GM18517 (cell line): ENCODE measurements around the gene DOCK6.

Source experiments
- ATAC-seq: cut with Tn5 transposase; IDR thresholded peaks from one replicate; pipeline ENCODE4 v1.9.1; 2021; ENCODE audit warnings: mild to moderate bottlenecking, moderate library complexity; ENCODE audit not compliant: unreplicated experiment

DOCK6 gene

GRCh38 chr19:11247391-11247790 lies 14.9 kb downstream of the DOCK6 start:
- no peak for ATAC-seq

DNA sequence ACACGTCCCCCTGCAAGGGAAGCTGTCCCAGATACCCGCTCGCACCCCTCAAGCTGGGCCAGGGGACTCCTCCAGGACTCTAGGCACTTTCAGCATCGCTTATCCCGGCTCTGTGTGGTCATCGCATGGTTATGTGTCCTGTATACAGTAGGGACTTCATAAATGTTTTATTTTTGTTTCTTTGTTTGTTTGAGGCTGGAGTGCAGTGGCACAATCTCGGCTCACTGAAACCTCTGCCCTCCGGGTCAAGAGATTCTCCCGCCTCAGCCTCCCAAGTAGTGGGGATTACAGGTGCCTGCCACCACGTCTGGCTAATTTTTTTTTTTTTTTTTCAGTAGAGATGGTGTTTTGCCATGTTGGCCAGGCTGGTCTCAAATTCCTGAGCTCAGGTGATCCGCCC lies 15.4 kb downstream of the DOCK6 start:
- no peak for ATAC-seq

DNA sequence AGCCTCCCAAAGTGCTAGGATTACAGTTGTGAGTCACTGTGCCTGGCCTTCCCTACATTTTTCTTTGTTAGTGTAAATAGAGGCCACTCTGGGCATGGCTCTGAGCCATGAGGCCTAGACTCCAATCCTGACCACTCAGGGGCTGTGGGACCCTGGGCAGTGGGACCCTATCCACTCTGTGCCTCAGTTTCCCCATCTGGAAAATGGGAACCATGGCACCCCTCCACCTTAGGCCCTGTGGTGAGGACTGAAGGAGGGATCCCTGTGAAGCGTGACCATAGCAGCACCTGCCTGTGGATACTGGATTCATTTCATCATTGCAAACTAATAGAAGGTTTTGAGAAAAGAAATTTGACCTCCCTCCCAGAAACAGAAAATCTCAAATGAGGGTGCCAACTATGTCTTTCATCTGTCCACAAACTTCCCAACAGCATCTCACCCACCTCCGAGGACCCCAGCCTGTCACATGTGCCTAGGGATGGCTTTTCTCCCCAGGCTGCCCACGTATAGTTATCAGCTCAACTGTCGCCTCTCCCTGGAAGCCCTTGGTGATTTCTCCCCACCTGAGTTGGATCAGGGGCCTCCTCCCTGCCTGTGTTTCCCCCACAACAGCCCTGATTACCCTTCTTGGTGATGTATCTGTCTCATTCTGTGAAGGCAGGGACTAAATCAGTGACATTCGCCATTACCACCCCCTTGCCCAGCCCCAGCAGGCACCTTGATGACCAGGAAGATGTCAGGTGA lies 17.3 kb downstream of the DOCK6 start:
- no peak for ATAC-seq

DNA sequence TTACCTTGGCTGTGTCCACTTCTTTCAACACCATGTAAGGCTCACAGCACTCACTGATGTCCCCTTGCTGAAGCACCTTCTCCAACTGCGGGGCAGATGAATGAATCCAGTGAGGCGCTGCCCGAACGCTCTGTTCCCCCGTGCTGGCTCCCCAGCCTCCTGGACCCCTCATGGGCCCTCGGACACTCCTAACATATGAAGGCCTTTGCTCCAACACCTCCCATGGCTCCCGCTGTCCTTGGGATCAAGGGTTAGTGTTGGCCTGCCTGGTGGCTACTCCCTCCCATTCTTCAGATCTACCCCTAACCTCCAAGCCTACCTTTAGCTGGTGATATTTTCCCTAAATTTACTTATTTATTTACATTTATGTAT lies 18.5 kb downstream of the DOCK6 start:
- no peak for ATAC-seq

GRCh38 chr19:11242864-11243797 lies 19.2 kb downstream of the DOCK6 start:
- ATAC-seq = no peak

DNA sequence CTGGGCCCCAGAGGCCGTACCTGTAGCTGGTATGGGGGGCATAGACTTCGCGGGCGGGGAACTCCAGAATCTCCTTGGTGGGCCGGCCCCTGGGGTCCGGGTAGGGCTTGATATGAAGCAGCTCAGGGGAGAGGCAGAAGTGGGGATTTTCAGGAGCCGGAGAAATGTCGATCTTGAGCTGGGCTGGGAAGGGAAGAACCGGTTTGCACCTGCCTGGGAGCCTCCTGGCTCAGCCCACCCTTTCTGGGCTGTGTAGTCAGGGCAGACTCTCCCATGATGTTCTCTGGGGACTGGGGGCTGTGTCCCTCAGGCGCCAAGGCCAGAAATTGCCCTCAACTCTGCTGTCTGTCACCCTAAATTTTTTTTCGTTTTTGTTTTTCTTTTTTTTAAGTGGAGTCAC lies 20.3 kb downstream of the DOCK6 start:
- ATAC-seq = no peak

- ATAC-seq = no peak
Measured at GRCh38 chr19:11240008-11240444, 22.3 kb downstream of the DOCK6 start.

DNA sequence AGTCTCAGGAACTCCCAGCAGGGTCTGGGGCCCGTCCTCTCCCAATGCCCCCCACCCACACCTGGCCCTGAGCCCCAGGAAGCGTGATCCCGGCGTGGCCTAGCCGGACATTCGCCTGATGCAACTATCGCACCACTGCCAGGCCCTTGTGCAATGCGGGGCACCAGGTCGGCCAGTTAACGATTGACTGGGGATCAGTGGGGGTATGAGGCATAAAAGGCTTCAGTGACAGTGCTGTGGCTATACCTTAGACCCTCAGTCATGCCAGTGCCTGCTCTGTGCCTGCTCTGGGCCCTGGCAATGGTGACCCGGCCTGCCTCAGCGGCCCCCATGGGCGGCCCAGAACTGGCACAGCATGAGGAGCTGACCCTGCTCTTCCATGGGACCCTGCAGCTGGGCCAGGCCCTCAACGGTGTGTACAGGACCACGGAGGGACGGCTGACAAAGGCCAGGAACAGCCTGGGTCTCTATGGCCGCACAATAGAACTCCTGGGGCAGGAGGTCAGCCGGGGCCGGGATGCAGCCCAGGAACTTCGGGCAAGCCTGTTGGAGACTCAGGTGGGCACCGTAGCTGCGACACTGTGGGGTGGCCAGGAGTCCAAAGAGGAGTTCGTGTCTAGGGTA lies 22.8 kb downstream of the DOCK6 start, which contains the start of gene ANGPTL8:
Gene ANGPTL8, plus strand, starts transcription at position 243 of the 624 bp plus-strand sequence. Its CDS starts 19 bp downstream, at position 262.
- ATAC-seq = no peak

DNA sequence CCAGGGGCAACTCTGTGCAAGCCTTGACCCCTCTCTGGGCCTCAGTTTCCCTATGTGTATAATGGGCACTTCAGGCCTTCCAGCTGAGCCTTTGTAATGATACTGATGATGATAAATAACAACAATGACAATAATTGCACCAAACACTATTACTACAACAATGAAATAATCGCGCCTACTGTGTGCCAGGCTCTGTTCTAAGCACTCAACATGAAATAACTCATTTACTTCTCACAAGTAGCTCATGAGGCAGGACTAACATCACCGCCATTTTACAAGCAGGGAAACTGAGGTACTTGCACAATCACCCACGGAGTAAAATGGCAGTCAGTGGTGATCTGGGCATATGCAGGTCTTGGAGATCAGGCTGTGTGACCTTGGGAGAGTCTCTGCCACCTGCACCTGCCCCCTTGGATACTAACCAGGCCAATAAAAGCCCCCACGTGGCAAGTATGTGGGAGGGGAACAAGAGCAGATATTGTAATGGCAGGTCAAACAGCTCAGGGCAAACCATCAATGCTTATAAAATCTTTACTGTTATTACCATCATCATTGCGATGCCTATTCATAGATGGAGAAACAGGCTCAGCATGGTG lies 23.4 kb downstream of the DOCK6 start:
- ATAC-seq = no peak

DNA sequence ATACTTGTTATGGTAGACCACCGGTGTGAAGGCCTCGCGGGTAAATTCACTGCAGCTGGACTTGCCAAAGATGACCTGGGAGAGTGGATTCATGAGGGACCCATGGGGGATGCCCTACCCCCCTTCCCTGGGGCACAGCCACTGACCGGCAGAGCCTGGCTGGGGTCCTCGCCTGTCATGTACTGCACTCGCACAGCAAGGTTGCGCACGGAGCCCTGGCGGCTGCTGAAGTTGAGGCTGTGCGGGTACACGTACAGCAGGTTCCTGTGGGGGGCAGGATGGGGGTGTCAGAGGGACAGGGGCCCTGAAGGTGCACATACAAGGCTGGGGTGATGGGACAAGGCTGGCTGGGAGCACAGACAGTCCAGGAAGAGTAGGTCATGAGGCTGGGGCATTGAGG lies 24.3 kb downstream of the DOCK6 start:
- ATAC-seq = no peak

- ATAC-seq = no peak
Measured at GRCh38 chr19:11237321-11237720, 25.0 kb downstream of the DOCK6 start.

- no peak for ATAC-seq
Measured at GRCh38 chr19:11236324-11237301, 25.7 kb downstream of the DOCK6 start.

- ATAC-seq = no peak
Measured at GRCh38 chr19:11234486-11235075, 27.7 kb downstream of the DOCK6 start.

GRCh38 chr19:11233073-11233472 lies 29.3 kb downstream of the DOCK6 start:
- ATAC-seq = no peak

DNA sequence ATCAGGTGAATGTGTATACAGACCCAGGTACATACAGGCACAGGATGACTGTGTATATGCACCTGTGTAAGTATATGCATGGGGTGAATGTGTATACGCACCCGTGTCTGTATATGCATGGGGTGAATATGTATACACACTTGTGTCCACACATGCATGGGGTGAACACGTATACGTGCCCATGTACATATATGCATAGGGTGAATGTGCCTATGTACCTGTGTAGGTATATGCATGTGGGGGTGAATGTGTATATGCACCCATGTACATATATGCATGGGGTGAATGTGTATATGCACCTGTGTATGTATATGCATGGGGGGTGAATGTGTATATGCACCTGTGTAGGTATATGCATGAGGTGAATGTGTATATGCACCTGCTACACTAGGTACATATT lies 29.8 kb downstream of the DOCK6 start:
- no peak for ATAC-seq

- ATAC-seq = no peak
Measured at GRCh38 chr19:11230621-11231386, 31.5 kb downstream of the DOCK6 start.

DNA sequence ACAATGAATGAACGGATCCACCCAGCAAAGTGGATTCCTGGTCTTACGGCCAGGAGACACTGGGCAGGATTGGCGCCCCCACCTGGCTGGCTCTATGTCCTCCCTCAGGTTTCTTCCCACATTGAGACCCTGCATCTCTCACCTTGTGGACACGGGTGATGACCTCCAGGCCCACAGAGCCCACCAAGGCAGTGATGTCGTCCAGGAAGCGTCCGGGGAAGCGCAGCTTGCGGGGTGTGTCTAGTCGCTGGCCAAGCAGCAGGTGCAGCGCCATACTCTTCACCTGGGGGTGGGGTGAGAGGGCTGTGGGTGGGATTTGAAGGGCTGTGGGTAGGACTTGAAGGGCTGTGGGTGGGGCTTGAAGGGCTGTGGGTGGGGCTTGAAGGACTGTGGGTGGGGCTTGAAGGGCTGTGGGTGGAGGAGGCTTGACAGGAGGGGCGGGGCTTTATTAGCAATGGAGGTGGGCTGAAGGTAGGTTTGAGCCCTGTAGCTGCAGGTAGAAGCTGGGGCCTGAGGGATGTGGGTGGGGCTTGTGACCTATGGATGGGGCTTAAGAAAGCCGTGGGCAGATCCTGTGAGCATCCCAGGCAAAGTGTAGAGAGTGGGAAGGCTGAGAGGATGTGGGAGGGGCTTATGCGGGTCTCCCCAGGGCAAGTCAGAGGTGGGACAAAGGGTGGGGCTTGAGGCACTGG lies 35.0 kb downstream of the DOCK6 start:
- ATAC-seq = no peak

- no peak for ATAC-seq
Measured at GRCh38 chr19:11226716-11227166, 35.6 kb downstream of the DOCK6 start.
